HepG2 (cell line): ENCODE results near the gene CABP4. TPM values are rescaled to one million over a fixed set of nuclear protein-coding genes. Genes with fewer than 3 reads are reported as not detected.

Experiments
- KMT2A ChIP-seq: sonication (generic); formaldehyde crosslinking; IDR thresholded peaks from 2 replicates; pipeline ENCODE4 v1.4.0; 2020; ENCODE audit warnings: missing genetic modification reagents
- NFRKB ChIP-seq: fragments of 450-650 bp; IDR thresholded peaks from 2 replicates; pipeline ENCODE4 v1.6.1; 2017
- RBFOX2 ChIP-seq: fragments of 200-400 bp; formaldehyde crosslinking; IDR thresholded peaks from 2 replicates; pipeline ENCODE4 v1.6.1; 2017; ENCODE audit warnings: low read depth, mild to moderate bottlenecking, low read length
- RFX5 ChIP-seq: IDR thresholded peaks from 2 replicates; pipeline ENCODE4 v1.6.1; 2011; ENCODE audit warnings: low read depth, low read length, improper control_type of control experiment
- XBP1 ChIP-seq: sonication (generic); formaldehyde crosslinking; IDR thresholded peaks from 2 replicates; pipeline ENCODE4 v1.5.0; 2020; ENCODE audit warnings: missing genetic modification reagents
- ZNF282 ChIP-seq: fragments of 450-650 bp; IDR thresholded peaks from 2 replicates; pipeline ENCODE4 v1.6.1; 2018; ENCODE audit not compliant: partially characterized antibody
- polyA plus RNA-seq, 8 experiments: library from polyadenylated mRNA; depleted of rRNA in 3 of 8; stranded (reverse) in 7 of 8; unstranded in 1 of 8; fragments of >200 nt; fragmentation: Illumina TruSeq in 4 of 8; extraction: Trizol in 4 of 8; gene quantifications; 2 replicates each; pipeline versions ENCODE4 v1.2.1 to v1.2.3, GENCODE V29; 2011 to 2016; ENCODE audit warnings: low read depth in 4 of 8, missing spikeins in 1 of 8, mixed read lengths in 1 of 8; ENCODE audit not compliant: insufficient read depth in 1 of 8
- total RNA-seq, 5 experiments: library from RNA; depleted of rRNA; stranded (reverse); fragments of >200 nt; fragmentation: Illumina TruSeq; extraction: Trizol; gene quantifications; 2 replicates each; pipeline ENCODE4 v1.2.3, GENCODE V29; 2016; ENCODE audit warnings: low read depth in 1 of 5
- TF ChIP-seq, protein P1 (sequence below): sonication (generic); formaldehyde crosslinking; IDR thresholded peaks from 2 replicates; pipeline ENCODE4 v1.5.0; 2020; ENCODE audit warnings: mild to moderate bottlenecking, missing genetic modification reagents, borderline replicate concordance
- TF ChIP-seq, protein P2 (sequence below): IDR thresholded peaks from 2 replicates; pipeline ENCODE4 v1.6.1; 2016
- TF ChIP-seq, protein P3 (sequence below): sonication (generic); formaldehyde crosslinking; IDR thresholded peaks from 2 replicates; pipeline ENCODE4 v1.4.0; 2020; ENCODE audit warnings: missing genetic modification reagents
- TF ChIP-seq, protein P4 (sequence below), 2 experiments: sonication (generic) in 1 of 2; formaldehyde crosslinking in 1 of 2; IDR thresholded peaks; 2 replicates each; pipeline versions ENCODE4 v1.4.0 to v1.6.1; 2016 to 2020; ENCODE audit warnings: borderline replicate concordance in 1 of 2, low read depth in 1 of 2, mild to moderate bottlenecking in 1 of 2, missing genetic modification reagents in 1 of 2
- TF ChIP-seq, protein P5 (sequence below): sonication (generic); formaldehyde crosslinking; IDR thresholded peaks from 2 replicates; pipeline ENCODE4 v1.4.0; 2020; ENCODE audit warnings: missing genetic modification reagents

Gene CABP4
- total and polyA plus RNA-seq, 2 of the 13 experiments (the other 11 are each of a cell fraction or from before 2014, with no cell fraction given): not detected

DNA sequence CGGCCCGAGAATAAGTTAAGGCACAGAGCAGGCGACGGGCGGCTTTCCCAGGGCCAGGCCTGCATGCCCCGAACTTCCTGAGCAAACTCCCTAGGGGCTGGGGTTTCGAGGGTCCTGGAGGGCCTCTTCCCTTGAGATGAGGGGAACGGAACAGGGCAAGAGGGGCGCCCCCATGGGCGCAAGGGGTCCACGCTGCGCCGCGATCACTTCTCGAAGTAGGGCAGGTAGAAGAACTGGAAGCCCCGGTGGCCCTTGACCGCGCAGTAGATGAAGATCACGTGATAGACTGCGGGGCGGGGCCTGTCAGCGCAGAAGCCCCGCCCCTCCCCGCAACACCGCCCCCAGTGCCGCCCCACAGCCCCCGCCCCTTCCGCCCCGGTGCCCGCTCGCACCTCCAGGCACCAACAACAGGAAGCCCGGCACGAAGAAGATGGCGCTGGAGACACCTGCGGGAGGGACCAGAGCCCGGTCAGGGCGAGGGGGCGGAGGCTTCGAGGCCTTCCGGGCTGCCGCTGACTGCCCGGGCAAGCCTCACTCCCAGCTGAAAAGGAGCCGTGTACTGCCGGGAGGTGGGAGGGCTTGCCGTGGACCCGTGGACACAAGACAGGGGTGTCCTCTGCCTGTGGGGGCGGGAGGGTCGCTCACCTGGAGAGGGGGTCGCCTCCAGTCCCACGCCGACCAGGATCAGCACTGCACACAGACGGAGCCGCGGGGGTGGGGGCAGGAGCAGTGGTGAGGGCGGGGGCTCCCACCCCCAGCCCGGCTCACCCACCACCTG is 9.4 kb downstream of the CABP4 start (continued):
- TF ChIP-seq, protein P1, sequence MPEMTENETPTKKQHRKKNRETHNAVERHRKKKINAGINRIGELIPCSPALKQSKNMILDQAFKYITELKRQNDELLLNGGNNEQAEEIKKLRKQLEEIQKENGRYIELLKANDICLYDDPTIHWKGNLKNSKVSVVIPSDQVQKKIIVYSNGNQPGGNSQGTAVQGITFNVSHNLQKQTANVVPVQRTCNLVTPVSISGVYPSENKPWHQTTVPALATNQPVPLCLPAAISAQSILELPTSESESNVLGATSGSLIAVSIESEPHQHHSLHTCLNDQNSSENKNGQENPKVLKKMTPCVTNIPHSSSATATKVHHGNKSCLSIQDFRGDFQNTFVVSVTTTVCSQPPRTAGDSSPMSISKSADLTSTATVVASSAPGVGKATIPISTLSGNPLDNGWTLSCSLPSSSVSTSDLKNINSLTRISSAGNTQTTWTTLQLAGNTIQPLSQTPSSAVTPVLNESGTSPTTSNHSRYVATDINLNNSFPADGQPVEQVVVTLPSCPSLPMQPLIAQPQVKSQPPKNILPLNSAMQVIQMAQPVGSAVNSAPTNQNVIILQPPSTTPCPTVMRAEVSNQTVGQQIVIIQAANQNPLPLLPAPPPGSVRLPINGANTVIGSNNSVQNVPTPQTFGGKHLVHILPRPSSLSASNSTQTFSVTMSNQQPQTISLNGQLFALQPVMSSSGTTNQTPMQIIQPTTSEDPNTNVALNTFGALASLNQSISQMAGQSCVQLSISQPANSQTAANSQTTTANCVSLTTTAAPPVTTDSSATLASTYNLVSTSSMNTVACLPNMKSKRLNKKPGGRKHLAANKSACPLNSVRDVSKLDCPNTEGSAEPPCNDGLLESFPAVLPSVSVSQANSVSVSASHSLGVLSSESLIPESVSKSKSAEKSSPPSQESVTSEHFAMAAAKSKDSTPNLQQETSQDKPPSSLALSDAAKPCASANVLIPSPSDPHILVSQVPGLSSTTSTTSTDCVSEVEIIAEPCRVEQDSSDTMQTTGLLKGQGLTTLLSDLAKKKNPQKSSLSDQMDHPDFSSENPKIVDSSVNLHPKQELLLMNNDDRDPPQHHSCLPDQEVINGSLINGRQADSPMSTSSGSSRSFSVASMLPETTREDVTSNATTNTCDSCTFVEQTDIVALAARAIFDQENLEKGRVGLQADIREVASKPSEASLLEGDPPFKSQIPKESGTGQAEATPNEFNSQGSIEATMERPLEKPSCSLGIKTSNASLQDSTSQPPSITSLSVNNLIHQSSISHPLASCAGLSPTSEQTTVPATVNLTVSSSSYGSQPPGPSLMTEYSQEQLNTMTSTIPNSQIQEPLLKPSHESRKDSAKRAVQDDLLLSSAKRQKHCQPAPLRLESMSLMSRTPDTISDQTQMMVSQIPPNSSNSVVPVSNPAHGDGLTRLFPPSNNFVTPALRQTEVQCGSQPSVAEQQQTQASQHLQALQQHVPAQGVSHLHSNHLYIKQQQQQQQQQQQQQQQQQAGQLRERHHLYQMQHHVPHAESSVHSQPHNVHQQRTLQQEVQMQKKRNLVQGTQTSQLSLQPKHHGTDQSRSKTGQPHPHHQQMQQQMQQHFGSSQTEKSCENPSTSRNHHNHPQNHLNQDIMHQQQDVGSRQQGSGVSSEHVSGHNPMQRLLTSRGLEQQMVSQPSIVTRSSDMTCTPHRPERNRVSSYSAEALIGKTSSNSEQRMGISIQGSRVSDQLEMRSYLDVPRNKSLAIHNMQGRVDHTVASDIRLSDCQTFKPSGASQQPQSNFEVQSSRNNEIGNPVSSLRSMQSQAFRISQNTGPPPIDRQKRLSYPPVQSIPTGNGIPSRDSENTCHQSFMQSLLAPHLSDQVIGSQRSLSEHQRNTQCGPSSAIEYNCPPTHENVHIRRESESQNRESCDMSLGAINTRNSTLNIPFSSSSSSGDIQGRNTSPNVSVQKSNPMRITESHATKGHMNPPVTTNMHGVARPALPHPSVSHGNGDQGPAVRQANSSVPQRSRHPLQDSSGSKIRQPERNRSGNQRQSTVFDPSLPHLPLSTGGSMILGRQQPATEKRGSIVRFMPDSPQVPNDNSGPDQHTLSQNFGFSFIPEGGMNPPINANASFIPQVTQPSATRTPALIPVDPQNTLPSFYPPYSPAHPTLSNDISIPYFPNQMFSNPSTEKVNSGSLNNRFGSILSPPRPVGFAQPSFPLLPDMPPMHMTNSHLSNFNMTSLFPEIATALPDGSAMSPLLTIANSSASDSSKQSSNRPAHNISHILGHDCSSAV (CRISPR knock-in tag): no peak
- TF ChIP-seq RFX5: no peak
- TF ChIP-seq, protein P2, sequence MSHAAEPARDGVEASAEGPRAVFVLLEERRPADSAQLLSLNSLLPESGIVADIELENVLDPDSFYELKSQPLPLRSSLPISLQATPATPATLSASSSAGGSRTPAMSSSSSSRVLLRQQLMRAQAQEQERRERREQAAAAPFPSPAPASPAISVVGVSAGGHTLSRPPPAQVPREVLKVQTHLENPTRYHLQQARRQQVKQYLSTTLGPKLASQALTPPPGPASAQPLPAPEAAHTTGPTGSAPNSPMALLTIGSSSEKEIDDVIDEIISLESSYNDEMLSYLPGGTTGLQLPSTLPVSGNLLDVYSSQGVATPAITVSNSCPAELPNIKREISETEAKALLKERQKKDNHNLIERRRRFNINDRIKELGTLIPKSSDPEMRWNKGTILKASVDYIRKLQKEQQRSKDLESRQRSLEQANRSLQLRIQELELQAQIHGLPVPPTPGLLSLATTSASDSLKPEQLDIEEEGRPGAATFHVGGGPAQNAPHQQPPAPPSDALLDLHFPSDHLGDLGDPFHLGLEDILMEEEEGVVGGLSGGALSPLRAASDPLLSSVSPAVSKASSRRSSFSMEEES (CRISPR knock-in tag): no peak; the same call in 1 of the 2 replicates
- peak; percentile 84 for TF ChIP-seq RBFOX2
- TF ChIP-seq, protein P3, sequence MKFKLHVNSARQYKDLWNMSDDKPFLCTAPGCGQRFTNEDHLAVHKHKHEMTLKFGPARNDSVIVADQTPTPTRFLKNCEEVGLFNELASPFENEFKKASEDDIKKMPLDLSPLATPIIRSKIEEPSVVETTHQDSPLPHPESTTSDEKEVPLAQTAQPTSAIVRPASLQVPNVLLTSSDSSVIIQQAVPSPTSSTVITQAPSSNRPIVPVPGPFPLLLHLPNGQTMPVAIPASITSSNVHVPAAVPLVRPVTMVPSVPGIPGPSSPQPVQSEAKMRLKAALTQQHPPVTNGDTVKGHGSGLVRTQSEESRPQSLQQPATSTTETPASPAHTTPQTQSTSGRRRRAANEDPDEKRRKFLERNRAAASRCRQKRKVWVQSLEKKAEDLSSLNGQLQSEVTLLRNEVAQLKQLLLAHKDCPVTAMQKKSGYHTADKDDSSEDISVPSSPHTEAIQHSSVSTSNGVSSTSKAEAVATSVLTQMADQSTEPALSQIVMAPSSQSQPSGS (CRISPR knock-in tag): no peak
- TF ChIP-seq XBP1: no peak
- TF ChIP-seq KMT2A (CRISPR knock-in tag): peak; percentile 57; the same call in 1 of the 2 replicates
- TF ChIP-seq, protein P4, sequence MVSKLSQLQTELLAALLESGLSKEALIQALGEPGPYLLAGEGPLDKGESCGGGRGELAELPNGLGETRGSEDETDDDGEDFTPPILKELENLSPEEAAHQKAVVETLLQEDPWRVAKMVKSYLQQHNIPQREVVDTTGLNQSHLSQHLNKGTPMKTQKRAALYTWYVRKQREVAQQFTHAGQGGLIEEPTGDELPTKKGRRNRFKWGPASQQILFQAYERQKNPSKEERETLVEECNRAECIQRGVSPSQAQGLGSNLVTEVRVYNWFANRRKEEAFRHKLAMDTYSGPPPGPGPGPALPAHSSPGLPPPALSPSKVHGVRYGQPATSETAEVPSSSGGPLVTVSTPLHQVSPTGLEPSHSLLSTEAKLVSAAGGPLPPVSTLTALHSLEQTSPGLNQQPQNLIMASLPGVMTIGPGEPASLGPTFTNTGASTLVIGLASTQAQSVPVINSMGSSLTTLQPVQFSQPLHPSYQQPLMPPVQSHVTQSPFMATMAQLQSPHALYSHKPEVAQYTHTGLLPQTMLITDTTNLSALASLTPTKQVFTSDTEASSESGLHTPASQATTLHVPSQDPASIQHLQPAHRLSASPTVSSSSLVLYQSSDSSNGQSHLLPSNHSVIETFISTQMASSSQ (IDR thresholded peaks at IDR 0.05; ENCODE audit: low read depth): no peak
- TF ChIP-seq, protein P4 (CRISPR knock-in tag; IDR thresholded peaks at IDR 0.05; ENCODE audit: borderline replicate concordance): no peak; the same call in 1 of the 2 replicates
- TF ChIP-seq, protein P5, sequence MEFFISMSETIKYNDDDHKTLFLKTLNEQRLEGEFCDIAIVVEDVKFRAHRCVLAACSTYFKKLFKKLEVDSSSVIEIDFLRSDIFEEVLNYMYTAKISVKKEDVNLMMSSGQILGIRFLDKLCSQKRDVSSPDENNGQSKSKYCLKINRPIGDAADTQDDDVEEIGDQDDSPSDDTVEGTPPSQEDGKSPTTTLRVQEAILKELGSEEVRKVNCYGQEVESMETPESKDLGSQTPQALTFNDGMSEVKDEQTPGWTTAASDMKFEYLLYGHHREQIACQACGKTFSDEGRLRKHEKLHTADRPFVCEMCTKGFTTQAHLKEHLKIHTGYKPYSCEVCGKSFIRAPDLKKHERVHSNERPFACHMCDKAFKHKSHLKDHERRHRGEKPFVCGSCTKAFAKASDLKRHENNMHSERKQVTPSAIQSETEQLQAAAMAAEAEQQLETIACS: no peak
- no peak for TF ChIP-seq ZNF282
- no peak for TF ChIP-seq NFRKB
